ENCODE data around the gene PCGF2.
A peak's percentile ranks its signal among the peaks of the same experiment; 100 is the strongest.

DNA sequence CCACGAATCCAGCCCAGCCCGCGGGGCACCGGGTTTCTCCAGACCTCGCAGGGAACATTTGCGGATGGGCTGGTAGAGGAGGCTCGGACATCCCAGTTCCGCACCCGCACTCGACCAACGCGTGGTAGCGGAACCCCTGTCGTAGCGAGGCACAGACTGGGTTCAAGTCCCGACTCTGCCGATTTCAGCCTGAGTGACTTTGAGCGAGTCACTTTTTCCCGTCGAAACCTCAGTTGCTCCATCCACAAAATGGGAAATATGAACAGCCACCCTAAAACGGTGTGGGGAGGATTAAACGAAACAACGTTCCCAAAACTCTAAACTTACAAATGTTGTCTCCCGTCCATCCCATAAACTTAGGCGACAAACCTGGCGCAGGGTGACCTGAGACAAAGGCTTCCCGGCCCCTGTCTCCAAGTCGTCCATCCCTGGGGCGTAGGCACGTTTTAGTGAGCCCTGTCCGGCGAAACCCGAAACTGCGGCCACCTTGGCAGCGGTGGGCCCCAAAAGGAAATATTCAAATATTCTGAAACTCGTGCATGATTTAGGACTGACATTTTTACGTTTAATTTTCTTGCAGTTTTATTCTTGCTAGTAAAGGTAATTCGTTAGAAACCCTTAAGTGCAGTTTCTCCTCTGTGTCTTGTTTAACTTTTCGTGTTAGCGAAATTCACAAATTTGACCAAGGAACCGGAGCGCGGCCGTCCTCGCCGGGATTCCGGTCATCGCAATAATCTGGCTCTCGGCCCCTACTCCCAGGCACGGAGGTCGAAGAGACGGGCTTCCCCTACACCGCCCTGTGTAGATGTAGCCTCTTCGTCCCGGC is 45.0 kb downstream of the PCGF2 start:
- TF ChIP-seq POLR2A (IDR thresholded peaks at IDR 0.05; ENCODE audit: low read depth, low read length), result peak; percentile 43; the same call in 1 of the 2 replicates
- TF ChIP-seq, protein P1, sequence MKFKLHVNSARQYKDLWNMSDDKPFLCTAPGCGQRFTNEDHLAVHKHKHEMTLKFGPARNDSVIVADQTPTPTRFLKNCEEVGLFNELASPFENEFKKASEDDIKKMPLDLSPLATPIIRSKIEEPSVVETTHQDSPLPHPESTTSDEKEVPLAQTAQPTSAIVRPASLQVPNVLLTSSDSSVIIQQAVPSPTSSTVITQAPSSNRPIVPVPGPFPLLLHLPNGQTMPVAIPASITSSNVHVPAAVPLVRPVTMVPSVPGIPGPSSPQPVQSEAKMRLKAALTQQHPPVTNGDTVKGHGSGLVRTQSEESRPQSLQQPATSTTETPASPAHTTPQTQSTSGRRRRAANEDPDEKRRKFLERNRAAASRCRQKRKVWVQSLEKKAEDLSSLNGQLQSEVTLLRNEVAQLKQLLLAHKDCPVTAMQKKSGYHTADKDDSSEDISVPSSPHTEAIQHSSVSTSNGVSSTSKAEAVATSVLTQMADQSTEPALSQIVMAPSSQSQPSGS (IDR thresholded peaks at IDR 0.05; ENCODE audit: low read length), result peak; percentile 31; the same call in 1 of the 2 replicates

Data from GM12878 (cell line).